A673 (cell line): ENCODE measurements around the gene CHTF18. TPM values are rescaled to one million over a fixed set of nuclear protein-coding genes. Genes with fewer than 3 reads are reported as not detected.
"Not testable (repeated sequence)": the region's sequence is repeated elsewhere in the genome, so short reads cannot be mapped to it uniquely, and the experiment has no call there.

Experiments
- BruUV-seq: library from RNA; stranded (reverse); fragments of 400-500 nt; replicated peaks from 2 replicates; lab custom pipeline; 2021; lab: Mats Ljungman, UMichigan
- CTCF ChIA-PET: fragments of 300-600 bp; sonication (Branson Sonifier 250); formaldehyde crosslinking; loops from one replicate; lab custom pipeline; 2022; ENCODE audit warnings: antibody characterized with exemption; lab: Charles Lee
- POLR2A ChIA-PET: fragments of 300-600 bp; sonication (Branson Sonifier 250); formaldehyde crosslinking; loops from one replicate; lab custom pipeline; 2022; ENCODE audit warnings: antibody characterized with exemption; ENCODE audit not compliant: low non-redundant PET; lab: Charles Lee
- DNase-seq: peaks from one replicate; pipeline ENCODE4 v3.0.0-alpha.2; 2015; ENCODE audit warnings: low spot score
- H3K27ac ChIP-seq: fragments of 200-600 bp; sonication (generic); 2 replicates; pipeline ENCODE4 v1.5.1; 2016; ENCODE audit warnings: mixed run types, low read depth, mild to moderate bottlenecking, mixed read lengths, antibody characterized with exemption, low read length; ENCODE audit not compliant: poor library complexity, severe bottlenecking
- H3K27me3 ChIP-seq: fragments of 200-600 bp; sonication (generic); replicated peaks from 2 replicates; pipeline ENCODE4 v1.6.1; 2017; ENCODE audit warnings: mixed run types, low read depth, mild to moderate bottlenecking, mixed read lengths, antibody characterized with exemption, low read length; ENCODE audit not compliant: insufficient read depth, poor library complexity
- H3K36me3 ChIP-seq: fragments of 200-600 bp; sonication (generic); 2 replicates; pipeline ENCODE4 v1.6.1; 2016; ENCODE audit warnings: mixed run types, mild to moderate bottlenecking, mixed read lengths, antibody characterized with exemption, low read length; ENCODE audit not compliant: insufficient read depth, poor library complexity, severe bottlenecking
- H3K4me1 ChIP-seq: fragments of 200-600 bp; sonication (generic); 2 replicates; pipeline ENCODE4 v1.6.1; 2017; ENCODE audit warnings: mixed run types, mild to moderate bottlenecking, mixed read lengths, antibody characterized with exemption, low read length; ENCODE audit not compliant: insufficient read depth, poor library complexity, severe bottlenecking
- H3K4me3 ChIP-seq: fragments of 200-600 bp; sonication (generic); 2 replicates; pipeline ENCODE4 v1.5.1; 2016; ENCODE audit warnings: low read depth, mixed run types, mild to moderate bottlenecking, mixed read lengths, low read length; ENCODE audit not compliant: poor library complexity, severe bottlenecking
- H3K9me3 ChIP-seq: fragments of 200-600 bp; sonication (generic); 2 replicates; pipeline ENCODE4 v1.6.1; 2016; ENCODE audit warnings: mixed run types, low read depth, mild to moderate bottlenecking, mixed read lengths, antibody characterized with exemption, low read length; ENCODE audit not compliant: poor library complexity, severe bottlenecking
- EZH2 ChIP-seq: fragments of 200-600 bp; sonication (generic); IDR thresholded peaks from 2 replicates; pipeline ENCODE4 v1.6.1; 2017; ENCODE audit warnings: borderline replicate concordance, low read depth, mild to moderate bottlenecking, mixed read lengths, antibody characterized with exemption, low read length; ENCODE audit not compliant: poor library complexity, severe bottlenecking
- intact Hi-C: fragments of 100-400 bp; cut with micrococcal nuclease; formaldehyde crosslinking; loops from one replicate; pipeline ENCODE4 v1.10.0; 2022; ENCODE audit not compliant: unreplicated experiment
- total RNA-seq: library from RNA; stranded (reverse); gene quantifications from 2 replicates; pipeline ENCODE4 v1.2.3, GENCODE V29; 2021
- TF ChIP-seq, protein P1 (sequence below): fragments of 300-800, 200-600 bp; sonication (generic); conservative IDR thresholded peaks from 2 replicates; pipeline ENCODE4 v1.5.1; 2017; ENCODE audit warnings: low read depth, mild to moderate bottlenecking, antibody characterized with exemption, low read length, moderate library complexity, mixed read lengths

Gene CHTF18
- total RNA-seq, 1 experiment from 2014 or later: 125 TPM

DNA sequence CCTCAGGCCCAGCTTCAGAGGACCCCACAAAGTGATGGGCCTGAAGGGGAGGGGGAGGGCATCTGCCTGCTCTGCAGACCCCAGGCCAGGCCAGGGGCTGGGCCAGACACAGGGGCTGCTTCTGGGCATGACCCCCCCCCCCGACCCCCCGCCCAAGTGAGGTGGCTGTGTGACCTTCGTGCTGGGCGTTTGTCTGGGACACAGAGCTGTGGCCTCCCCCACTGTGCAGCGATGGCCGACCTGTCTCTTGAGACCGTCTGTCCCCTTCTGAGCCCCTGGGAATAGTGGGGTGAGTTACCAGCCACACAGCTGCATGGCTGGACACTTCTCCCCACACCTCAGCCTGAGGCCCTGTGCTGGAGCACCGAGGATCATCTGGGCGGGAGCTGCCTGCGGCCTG, 47.0 kb downstream of the CHTF18 start:
- POLR2A ChIA-PET: no interaction called here
- CTCF ChIA-PET: no interaction called here
- Histone ChIP-seq H3K9me3 (peaks cover 2% of the 10 kb centered on the region), H3K4me3 (no peak overlapping the region), H3K4me1 (no peaks in the 10 kb centered on the region), H3K27me3 (no peaks in the 10 kb centered on the region), H3K27ac (no peak overlapping the region), H3K36me3 (no peaks in the 10 kb centered on the region)
- no peak for TF ChIP-seq EZH2
- TF ChIP-seq, protein P1, sequence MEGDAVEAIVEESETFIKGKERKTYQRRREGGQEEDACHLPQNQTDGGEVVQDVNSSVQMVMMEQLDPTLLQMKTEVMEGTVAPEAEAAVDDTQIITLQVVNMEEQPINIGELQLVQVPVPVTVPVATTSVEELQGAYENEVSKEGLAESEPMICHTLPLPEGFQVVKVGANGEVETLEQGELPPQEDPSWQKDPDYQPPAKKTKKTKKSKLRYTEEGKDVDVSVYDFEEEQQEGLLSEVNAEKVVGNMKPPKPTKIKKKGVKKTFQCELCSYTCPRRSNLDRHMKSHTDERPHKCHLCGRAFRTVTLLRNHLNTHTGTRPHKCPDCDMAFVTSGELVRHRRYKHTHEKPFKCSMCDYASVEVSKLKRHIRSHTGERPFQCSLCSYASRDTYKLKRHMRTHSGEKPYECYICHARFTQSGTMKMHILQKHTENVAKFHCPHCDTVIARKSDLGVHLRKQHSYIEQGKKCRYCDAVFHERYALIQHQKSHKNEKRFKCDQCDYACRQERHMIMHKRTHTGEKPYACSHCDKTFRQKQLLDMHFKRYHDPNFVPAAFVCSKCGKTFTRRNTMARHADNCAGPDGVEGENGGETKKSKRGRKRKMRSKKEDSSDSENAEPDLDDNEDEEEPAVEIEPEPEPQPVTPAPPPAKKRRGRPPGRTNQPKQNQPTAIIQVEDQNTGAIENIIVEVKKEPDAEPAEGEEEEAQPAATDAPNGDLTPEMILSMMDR: no peak
- BruUV-seq: no TSS peak
- intact Hi-C loops: no loop called here
- no peak for DNase-seq

DNA sequence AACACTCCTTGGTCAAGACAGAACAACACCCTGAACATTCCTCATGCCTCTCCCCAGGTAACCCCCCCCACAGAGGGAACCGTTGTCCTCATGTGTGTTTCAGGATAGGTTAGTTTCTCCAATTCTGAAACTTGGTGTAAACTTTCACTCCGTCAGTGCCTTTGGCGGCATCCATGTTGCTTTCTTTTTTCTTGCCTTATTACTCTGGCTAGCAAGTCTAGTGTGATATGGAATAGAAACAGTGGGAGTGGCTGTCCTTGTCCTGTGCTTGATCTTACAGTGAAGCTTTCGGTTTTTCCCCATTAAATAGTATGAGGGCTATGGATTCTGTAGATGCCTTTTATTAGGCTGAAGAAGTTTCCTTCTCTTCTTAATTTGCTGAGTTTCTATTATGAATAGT, 47.8 kb downstream of the CHTF18 start:
- POLR2A ChIA-PET: no interaction called here
- CTCF ChIA-PET: no interaction called here
- H3K9me3 ChIP-seq: peaks cover 2% of the 10 kb centered on the region
- intact Hi-C loops: no loop called here
- TF ChIP-seq, protein P1: no peak
- TF ChIP-seq EZH2: no peak
- no peak overlapping the region for H3K27ac ChIP-seq
- no peak for DNase-seq
- no peaks in the 10 kb centered on the region for H3K4me1 ChIP-seq
- no peak overlapping the region for H3K4me3 ChIP-seq
- no peaks in the 10 kb centered on the region for H3K27me3 ChIP-seq
- no peaks in the 10 kb centered on the region for H3K36me3 ChIP-seq
- no TSS peak for BruUV-seq

DNA sequence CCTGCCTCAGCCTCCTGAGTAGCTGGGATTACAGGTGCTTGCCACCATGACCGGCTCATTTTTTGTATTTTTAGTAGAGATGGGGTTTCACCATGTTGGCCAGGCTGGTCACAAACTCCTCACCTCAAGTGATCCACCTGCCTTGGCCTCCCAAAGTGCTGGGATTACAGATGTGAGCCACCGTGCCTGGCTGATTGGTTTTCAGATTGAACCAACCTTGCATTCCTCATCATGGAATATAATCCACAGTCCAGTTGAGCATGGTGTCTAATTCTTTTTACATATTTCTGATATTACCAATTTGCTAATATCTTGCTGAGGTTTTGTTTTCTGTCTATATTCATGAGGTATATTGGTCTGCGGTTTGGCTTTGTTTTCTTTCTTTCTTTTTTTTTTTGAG, 48.4 kb downstream of the CHTF18 start:
- BruUV-seq, CTCF ChIA-PET, H3K27me3 ChIP-seq, H3K36me3 ChIP-seq, H3K27ac ChIP-seq, H3K9me3 ChIP-seq, intact Hi-C loops, POLR2A ChIA-PET, DNase-seq, H3K4me1 ChIP-seq, H3K4me3 ChIP-seq: not testable (repeated sequence)

DNA sequence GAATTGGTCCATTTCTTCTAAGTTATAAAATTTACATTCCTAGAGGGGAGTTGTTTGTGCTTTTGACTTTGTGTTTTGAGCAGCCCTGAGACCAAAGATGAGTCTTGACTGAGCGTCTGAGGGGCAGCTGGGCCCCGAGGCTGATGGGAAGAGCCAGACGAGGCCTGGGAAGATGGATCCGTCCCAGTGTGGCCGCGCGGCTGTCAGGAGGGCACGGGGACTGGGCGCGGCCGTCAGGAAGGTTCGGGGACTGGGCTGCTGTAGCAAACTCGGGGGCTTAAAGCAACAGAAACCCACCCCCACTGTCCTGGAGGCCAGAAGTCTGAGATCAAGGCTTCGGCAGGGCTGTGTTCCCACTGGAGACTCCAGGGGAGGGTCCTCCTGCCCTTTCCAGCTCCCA, 50.3 kb downstream of the CHTF18 start:
- no peak for DNase-seq
- Histone ChIP-seq H3K4me3 (no peak overlapping the region), H3K4me1 (peaks cover 14% of the 10 kb centered on the region), H3K27ac (no peak overlapping the region), H3K36me3 (no peaks in the 10 kb centered on the region), H3K27me3 (no peaks in the 10 kb centered on the region), H3K9me3 (peaks cover 2% of the 10 kb centered on the region)
- no TSS peak for BruUV-seq
- TF ChIP-seq, protein P1: no peak
- TF ChIP-seq EZH2: no peak
- POLR2A ChIA-PET: no interaction called here
- intact Hi-C loops: no loop called here
- CTCF ChIA-PET: no interaction called here
